ENCODE measurements around the gene ZNF337. TPM values are rescaled to one million over a fixed set of nuclear protein-coding genes. Genes with fewer than 3 reads are reported as not detected.
"Not testable (repeated sequence)": the region's sequence is repeated elsewhere in the genome, so short reads cannot be mapped to it uniquely, and the experiment has no call there.

Gene ZNF337
- total RNA-seq, 1 experiment from 2014 or later = 12.5 TPM

DNA sequence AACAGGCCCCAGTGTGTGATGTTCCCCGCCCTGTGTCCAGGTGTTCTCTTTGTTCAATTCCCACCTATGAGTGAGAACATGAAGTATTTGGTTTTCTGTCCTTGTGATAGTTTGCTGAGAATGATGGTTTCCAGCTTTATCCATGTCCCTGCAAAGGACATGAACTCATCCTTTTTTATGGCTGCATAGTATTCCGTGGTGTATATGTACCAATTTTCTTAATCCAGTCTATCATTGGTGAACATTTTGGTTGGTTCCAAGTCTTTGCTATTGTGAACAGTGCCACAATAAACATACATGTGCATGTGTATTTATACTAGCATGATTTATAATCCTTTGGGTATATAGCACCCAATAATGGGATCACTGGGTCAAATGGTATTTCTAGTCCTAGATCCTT is 66.0 kb downstream of the ZNF337 start:
- DNase-seq (ENCODE audit: low read depth) = not testable (repeated sequence)

DNA sequence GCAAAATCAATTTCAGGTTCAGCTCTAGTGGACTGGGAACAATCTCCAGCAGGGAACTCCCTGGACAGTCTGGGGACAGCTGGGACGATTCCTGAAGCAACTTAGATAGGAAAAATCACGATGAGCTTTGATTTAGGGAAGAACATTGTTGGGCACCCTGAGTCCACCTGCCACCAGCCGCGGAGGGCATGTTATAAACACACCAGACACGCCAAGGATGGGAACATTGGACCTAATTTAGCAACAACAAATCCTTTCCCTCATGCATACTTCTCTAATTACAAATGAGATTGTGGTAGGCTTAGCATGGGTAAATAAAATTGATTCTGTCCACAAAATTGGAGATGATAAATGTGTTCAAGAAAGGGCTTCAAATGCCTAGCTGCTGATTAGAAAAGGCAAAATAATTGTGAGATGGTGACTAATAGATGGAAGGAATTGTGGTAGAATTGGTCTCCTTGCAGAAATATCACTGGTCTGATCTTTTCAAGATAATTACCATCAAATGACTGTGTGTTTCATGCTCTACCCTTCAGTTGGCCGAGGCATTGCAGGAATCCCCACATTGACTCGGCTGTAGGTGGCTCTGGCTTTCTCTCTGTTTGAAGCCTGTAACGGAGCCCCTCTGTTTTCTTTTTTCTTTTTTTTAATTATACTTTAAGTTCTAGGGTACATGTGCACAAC is 66.7 kb downstream of the ZNF337 start:
- DNase-seq (ENCODE audit: low read depth) = no peak

DNA sequence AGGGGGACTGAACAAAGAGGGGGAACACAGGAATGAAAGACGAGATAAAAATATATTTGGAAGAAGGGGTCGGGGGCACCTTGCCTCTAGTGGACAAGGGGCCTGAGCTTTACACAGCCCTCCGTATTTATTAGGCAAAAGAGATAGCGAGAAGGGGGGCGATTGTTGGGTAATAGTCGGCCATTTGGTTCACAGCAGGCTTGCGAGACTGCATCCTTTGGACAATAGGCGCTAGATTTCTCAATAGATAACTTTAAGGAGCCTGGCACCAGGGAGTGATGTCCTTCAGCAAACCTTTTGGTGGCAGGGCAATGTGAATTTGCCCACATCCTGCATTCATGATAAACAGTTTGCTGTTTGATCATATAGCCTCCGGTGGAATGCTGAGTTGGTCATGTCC is 69.9 kb downstream of the ZNF337 start:
- DNase-seq (ENCODE audit: low read depth) = no peak

DNA sequence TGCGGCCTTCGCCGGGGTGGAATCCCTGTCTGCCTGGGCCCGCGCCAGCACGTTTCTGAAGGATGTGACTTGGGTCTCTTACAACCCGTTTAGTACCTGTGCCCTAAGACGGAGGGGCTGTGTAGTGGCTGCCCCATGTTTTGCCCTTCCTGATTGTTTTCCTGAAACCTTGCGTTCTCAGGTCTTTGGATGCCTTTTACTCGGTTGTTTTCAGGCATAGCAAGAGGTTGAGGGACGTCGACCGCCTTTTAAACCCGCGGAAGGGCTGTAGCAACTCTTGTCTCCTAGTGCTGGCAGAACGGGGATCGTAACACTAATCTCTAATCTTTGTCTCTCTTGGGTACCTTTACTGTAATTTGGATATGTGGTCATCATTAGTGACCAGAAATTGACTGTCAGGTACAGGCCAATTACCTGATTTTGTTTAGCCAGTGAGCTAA is 72.1 kb downstream of the ZNF337 start:
- DNase-seq (ENCODE audit: low read depth) = no peak

Other genes with a start within 250 kb of the ZNF337 start
- 4.2 and 5.2 TPM in 2 replicates for gene NINL, start 111.3 kb downstream of the ZNF337 start, total RNA-seq (2014; rRNA removed)
- gene NANP, start 72.8 kb downstream of the ZNF337 start, total RNA-seq (2014; rRNA removed) = 8.6 TPM in 2 replicates